H7 (cell line): ENCODE measurements around the gene COQ4. TPM values are rescaled to one million over a fixed set of nuclear protein-coding genes. Genes with fewer than 3 reads are reported as not detected.
"Not testable (repeated sequence)": the region's sequence is repeated elsewhere in the genome, so short reads cannot be mapped to it uniquely, and the experiment has no call there.

Source experiments
- DNase-seq: peaks from one replicate; pipeline ENCODE4 v3.0.0; 2012
- H3K27me3 ChIP-seq: 2 replicates; pipeline ENCODE4 v1.6.0; 2011; ENCODE audit warnings: mild to moderate bottlenecking, low read length; ENCODE audit not compliant: control insufficient read depth, insufficient read depth
- H3K36me3 ChIP-seq: replicated peaks from 2 replicates; pipeline ENCODE4 v1.5.1; 2011; ENCODE audit warnings: low read length; ENCODE audit not compliant: control insufficient read depth, insufficient read depth
- H3K4me3 ChIP-seq: 2 replicates; pipeline ENCODE4 v1.5.1; 2011; ENCODE audit warnings: low read depth, mild to moderate bottlenecking, control low read depth, low read length, moderate library complexity; ENCODE audit not compliant: insufficient read depth
- total RNA-seq: library from RNA; depleted of rRNA; stranded (reverse); fragments of >200 nt; shearing (Covaris generic); gene quantifications from 2 replicates; pipeline ENCODE4 v1.2.3, GENCODE V29; 2014

COQ4 gene
- total RNA-seq, 1 experiment from 2014 or later = 55.3 TPM

DNA sequence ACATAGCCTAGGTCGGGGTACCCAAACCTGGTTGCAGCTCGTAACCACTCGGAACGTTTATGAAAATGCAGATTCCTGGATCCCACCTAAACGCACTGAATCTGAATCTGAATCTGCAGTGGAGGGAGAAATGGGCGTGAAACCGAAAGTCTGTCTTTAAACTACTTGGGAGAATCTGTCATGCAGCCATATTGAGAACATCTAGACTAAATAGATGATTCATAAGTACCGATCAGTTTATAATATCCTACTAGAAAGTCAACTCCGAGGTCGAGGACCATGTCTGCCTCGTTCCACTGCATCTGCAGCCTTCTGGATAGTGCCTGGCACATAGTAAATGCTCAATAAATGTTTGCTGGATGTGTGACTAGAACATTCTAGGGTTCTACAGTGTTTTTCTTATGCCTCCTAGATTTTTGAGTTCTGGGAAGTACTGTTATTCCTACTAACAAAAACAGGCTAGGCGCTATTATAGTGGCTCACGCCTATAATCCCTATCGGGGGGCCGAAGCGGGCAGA is 632 bp downstream of the COQ4 start:
- DNase-seq = no peak
- H3K4me3 ChIP-seq = peak overlapping the region; percentile 91
- no peaks in the 10 kb centered on the region for H3K27me3 ChIP-seq
- peaks cover 10% of the 10 kb centered on the region for H3K36me3 ChIP-seq

DNA sequence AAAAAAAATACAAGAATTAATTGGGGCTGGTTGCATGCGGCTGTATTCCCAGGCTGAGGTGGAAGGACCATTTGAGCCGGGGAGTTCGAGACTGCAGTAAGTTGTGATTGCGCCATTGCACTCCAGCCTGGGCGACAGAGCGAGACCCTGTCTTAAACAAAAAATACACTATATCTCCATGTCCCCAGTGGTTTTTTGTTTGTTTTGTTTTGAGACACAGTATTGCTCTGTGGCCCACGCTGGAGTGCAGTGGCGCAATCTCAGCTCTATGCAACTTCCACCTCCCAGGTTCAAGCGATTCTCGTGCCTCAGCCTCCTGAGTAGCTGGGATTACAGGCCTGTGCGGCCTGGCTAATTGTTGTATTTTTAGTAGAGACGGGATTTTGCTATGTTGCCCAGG is 1.2 kb downstream of the COQ4 start:
- Histone ChIP-seq H3K36me3 (peaks cover 10% of the 10 kb centered on the region), H3K27me3 (no peaks in the 10 kb centered on the region), H3K4me3 (no peak overlapping the region)
- DNase-seq = no peak

DNA sequence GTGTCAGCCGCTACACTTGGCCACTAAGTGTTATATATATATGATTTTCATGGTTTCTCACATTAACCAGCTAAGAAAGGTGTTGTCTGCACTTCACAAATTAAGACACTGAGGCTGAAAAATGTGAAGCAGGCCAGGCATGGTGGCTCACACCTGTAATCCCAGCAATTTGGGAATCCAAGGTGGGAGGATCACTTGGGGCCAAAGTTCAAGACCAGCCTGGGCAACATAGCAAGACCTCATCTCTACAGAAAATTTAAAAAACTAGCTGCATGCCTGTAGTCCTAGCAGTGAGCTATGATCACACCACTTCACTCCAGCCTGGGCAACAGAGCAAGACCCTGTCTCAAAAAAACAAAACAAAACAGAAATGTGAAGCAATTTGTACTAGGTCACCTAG is 1.8 kb downstream of the COQ4 start:
- no peak for DNase-seq
- Histone ChIP-seq H3K4me3 (no peak overlapping the region), H3K36me3 (peaks cover 10% of the 10 kb centered on the region), H3K27me3 (no peaks in the 10 kb centered on the region)

DNA sequence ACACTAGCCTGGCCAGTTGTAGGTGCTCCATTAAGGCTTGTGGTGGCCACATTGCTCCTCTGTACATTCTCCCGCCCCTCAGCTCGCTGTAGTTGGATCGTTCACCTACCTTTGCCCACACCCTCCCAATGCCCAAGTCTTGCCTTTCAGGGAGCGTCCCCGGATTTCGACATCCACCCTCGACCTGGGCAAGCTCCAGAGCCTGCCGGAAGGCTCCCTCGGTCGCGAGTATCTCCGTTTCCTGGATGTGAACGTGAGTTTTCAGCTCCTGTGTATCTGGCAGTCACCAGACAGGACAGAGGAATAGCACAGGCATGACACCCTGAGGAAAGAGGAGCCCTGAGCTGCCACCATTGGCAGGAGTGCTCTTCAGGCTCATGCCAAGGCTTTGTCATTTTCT is 3.0 kb downstream of the COQ4 start:
- H3K4me3 ChIP-seq = no peak overlapping the region
- H3K27me3 ChIP-seq = no peaks in the 10 kb centered on the region
- no peak for DNase-seq
- H3K36me3 ChIP-seq = peaks cover 10% of the 10 kb centered on the region

DNA sequence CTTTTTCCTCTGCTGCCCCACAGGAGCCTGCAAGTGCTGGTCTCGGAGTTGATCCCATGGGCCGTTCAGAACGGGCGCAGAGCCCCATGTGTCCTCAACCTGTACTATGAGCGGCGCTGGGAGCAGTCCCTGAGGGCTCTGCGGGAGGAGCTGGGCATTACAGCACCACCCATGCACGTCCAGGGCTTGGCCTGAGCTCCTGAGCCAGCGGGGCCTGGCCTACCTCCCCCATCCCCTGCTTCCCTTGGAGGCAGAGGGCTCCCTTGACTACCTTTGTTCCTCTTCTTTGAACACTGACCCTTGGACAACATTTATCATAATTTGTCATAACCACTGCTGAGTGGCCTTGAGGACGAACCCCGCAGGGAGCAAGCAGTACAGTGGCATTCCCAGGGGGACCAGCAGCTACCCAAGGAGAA is 10.8 kb downstream of the COQ4 start:
- H3K4me3 ChIP-seq = no peak overlapping the region
- H3K27me3 ChIP-seq = no peaks in the 10 kb centered on the region
- DNase-seq = no peak
- no peaks in the 10 kb centered on the region; the same call in 1 of the 2 replicates for H3K36me3 ChIP-seq

DNA sequence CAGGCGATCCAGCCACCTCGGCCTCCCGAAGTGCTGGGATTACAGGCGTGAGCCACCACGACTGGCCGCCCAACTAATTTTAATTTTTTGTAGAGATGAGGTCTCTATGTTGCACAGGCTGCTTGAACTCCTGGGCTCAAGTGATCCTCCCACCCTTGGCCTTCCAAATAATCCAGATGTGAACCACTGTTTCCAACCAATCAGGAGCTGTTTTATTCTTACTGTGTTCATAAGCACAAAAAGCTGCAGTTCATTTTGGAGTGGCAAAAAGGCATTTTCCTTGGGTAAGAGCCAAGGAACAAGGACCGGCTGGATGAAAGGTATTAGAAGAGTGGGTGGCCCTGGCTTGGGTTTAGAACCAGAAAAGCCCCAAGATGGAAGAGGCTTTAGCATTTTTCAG is 12.5 kb downstream of the COQ4 start:
- Histone ChIP-seq H3K27me3 (no peaks in the 10 kb centered on the region), H3K36me3 (no peaks in the 10 kb centered on the region; the same call in 1 of the 2 replicates), H3K4me3 (no peak overlapping the region)
- DNase-seq = no peak

DNA sequence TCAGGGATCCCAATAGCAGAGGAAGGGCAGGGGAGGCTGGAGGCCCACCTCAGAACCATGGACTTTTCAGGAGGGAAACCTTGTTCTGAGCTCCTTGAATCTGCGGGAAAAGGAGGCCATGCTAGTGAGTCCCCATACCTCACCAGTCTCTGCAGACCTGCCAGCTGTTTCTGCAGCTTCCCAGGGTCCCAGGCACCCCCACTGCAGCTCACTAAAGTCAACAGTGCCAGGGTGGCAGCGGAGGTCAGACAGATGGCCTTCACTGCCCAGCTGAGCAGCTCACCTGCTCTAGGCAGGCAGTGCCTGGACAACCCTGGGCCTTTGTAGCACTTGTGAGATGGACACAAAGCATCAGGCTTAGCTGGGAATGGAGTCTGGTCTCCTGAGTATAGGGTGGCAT is 13.3 kb downstream of the COQ4 start:
- no peak for DNase-seq
- H3K4me3 ChIP-seq = no peak overlapping the region
- H3K36me3 ChIP-seq = no peaks in the 10 kb centered on the region; the same call in 1 of the 2 replicates
- H3K27me3 ChIP-seq = no peaks in the 10 kb centered on the region

DNA sequence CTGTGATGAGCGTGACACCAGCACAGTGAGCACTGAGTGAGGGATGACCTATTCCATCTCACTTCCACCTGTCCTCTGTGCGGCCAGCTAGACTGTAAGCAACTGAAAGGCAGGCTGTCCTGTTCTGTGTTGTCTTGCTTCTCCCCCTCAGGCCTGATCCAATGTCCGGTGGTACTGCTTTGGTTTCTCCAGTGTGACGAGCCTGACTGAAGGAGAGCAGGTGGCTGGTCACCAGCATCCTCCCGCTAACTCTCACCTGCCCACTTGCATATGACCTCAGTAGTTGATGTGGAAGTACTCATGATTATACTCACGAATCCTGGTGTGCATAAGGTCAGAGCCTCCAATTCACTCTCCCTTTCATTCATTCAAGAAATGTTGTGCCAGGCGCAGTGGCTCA is 15.3 kb downstream of the COQ4 start:
- DNase-seq = no peak
- Histone ChIP-seq H3K36me3 (peaks cover 3% of the 10 kb centered on the region), H3K4me3 (no peak overlapping the region), H3K27me3 (no peaks in the 10 kb centered on the region)

DNA sequence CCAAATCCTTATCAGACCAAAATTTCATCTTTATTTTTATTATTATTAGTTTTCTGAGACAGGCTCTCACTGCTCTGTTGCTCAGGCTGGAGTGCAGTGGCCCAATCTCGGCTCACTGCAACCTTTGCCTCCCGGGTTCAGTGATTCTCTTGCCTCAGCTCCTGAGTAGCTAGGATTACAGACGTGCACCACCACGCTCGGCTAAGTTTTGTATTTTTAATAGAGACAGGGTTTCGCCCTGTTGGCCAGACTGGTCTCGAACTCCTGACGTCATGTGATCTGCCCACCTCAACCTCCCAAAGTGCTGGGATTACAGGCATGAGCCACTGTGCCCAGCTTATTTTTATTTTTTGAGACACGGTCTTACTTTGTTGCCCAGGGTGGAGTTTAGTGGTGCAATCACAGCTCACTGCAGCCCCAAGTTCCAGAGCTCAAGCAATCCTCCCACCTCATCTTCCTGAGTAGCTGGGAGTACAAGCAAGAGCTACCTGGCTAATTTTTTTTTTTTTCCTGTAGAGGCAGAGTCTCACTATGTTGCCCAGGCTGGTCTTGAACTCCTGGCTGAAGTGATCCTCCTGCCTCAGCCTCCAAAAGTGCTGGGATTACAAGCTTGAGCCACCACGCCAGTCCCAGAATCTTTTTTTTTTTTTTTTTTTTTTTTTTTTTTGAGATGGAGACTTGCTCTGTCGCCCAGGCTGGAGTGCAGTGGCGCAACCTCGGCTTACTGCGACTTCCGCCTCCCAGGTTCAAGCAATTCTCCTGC is 16.4 kb downstream of the COQ4 start:
- not testable (repeated sequence) for H3K27me3 ChIP-seq, H3K4me3 ChIP-seq, DNase-seq

DNA sequence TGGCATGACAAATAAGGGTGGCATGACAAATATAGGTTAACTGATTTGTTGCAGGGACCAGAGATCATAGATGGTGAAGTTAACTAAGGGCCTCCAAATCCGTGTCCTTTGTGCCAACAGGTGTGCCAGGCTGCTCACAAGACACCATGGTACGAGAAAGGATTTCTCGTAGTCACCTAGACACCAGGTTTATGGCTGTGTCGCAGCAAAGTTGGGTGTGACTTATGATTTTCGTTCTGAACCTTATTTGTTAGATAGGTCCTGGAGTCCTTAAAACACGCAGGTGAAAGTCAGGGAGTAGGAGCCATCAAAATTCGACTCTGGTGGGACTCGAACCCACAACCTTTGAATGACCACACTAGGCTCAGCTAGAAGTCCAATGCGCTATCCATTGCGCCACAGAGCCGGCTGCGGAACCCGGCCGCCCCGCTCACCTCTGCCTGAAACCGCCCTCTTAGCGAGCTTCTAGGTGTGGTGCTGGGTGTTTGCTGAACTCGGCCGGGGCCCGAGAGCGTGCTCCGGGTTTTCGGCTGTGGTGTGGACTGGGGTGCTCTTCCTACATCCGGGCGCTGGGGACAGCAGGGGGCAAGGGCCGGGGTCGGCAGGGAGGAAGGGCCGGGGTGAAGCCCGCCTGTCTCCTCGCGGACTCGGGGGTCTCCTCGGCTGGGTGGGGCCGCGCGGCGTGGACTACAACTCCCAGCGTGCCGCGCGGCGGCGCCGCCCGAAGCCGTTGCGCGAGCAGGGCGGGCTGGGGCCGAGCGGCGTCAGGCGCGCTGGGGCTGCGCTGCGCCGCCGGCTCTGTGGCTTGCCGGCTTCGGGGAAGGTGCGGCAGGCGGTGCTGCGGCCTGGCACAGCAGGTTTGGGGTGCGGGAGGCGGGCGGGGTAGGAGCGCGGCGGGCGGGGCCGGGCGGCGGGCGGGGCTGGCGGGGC is 17.4 kb downstream of the COQ4 start, which contains the start of gene SLC27A4:
Gene SLC27A4, plus strand, starts transcription at position 767 of the 930 bp plus-strand sequence. CDS start 2,606 bp downstream, outside the sequence.
- DNase-seq = peak; percentile 98

More for the DNA sequence above, 16.4 kb downstream of the COQ4 start:
- not testable (repeated sequence) for H3K36me3 ChIP-seq

DNA sequence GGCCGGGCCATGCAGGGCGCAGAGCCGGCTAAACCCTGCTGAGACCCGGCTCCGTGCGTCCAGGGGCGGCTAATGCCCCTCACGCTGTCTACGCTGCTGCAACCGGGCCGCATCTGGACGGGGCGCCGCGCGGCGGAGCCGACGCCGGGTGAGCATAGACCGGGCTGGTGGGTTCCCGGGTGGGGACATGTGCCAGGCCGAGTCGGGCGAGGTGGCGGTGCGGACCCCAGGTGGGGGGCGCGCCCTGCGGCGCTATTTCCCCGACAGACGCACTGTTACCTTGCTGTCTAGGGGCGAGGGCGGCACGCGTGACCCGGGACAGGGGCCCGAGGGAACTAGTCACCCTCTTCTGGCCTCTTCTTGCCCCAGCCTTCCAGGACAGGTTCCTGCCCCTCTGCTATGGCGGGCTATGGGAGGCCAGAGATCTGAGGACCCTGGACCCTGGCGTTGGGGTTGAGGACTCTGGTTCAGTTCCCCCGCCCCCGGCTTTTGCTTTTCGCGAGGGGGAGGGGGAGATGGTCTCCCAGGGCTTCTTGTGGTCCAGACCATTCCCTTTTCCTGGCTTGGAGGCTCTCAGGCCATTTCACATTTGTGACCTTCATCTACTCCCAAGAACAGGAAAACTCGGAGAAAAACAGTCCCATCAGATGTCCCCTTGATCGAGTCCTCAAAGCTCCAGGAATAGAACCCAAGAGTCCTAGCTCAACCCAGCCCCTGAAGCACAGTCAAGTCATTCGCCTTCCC is 18.2 kb downstream of the COQ4 start:
- Histone ChIP-seq H3K4me3 (peak overlapping the region; percentile 83), H3K36me3 (peaks cover 10% of the 10 kb centered on the region), H3K27me3 (no peaks in the 10 kb centered on the region)
- peak; percentile 75 for DNase-seq

More for the DNA sequence above, 17.4 kb downstream of the COQ4 start, which contains the start of gene SLC27A4:
- peaks cover 9% of the 10 kb centered on the region for H3K36me3 ChIP-seq
- no peaks in the 10 kb centered on the region for H3K27me3 ChIP-seq
- peak within 1 kb of the TSS; percentile 83 for H3K4me3 ChIP-seq

DNA sequence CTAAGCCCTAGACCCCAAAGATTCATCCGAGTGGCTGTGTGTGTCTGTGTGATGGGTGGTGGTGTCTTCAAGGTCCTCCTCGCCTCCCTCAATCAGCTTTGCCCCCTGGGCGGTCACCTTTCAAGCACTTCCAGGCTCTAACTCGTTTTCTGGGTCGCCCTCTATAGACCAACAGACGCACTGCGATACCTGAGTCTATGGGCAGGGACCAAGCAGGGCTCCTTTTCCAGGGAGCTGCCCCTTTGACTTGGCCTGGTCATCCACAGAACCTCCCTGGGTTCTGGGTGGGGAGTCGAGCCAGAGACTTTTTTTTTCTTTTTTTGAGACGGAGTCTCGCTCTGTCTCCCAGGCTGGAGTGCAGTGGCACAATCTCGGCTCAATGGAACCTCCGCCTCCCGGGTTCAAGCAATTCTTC is 18.8 kb downstream of the COQ4 start:
- peak; percentile 91 for DNase-seq
- H3K27me3 ChIP-seq = no peaks in the 10 kb centered on the region
- peaks cover 11% of the 10 kb centered on the region for H3K36me3 ChIP-seq
- peak overlapping the region; percentile 83 for H3K4me3 ChIP-seq

DNA sequence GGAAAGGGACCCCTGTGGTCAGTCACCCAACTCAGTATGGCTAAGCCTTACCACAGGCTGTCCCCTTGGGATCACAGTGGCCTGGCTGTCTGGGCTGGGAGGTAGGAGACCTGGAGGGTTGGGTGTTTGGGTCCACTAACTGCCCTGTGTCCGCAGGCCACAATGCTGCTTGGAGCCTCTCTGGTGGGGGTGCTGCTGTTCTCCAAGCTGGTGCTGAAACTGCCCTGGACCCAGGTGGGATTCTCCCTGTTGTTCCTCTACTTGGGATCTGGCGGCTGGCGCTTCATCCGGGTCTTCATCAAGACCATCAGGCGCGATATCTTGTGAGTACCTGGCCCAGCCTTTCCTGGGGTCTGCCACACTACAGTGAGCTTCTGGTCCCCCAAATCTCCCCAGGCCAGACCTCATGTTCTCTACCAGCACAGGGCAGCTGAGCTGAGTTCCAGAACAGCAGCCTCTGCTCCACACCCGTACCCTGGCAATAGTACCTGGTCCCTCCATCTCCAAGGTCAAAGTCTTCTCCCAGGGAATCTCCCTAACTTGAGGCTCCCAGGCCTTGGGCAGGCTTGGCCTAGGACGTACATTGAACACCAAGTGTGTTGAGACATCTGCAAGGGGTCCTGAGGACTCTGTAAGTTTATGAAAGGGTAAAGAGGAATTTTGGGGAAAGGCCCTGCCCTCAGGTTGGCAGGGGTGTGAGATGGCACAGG is 20.5 kb downstream of the COQ4 start:
- H3K4me3 ChIP-seq = no peak overlapping the region
- H3K36me3 ChIP-seq = peaks cover 15% of the 10 kb centered on the region
- no peaks in the 10 kb centered on the region for H3K27me3 ChIP-seq
- DNase-seq = no peak
